K562 (cell line): Measurements from ENCODE around the gene MBOAT2. TPM values are rescaled to one million over a fixed set of nuclear protein-coding genes. Genes with fewer than 3 reads are reported as not detected.

Experiments used
- ATAC-seq: fragments of 200-7000 bp; cut with Tn5 transposase; 3 replicates; pipeline ENCODE4 v1.9.1; 2020; ENCODE audit warnings: moderate library complexity
- BruUV-seq: library from RNA; stranded (reverse); fragments of 400-500 nt; replicated peaks from 2 replicates; lab custom pipeline; 2021; lab: Mats Ljungman, UMichigan
- CTCF ChIA-PET: fragments of 300-600 bp; formaldehyde crosslinking; extraction: SDS; loops from one replicate; lab custom pipeline; 2021; ENCODE audit warnings: low intra/inter-chr PET ratio; lab: Yijun Ruan, JAX
- POLR2A ChIA-PET: fragments of 300-600, 350-650 bp; sonication (Branson Sonifier 250); formaldehyde crosslinking; extraction: SDS; loops from one replicate; lab custom pipeline; 2021; ENCODE audit warnings: antibody characterized with exemption, inconsistent platforms; lab: Yijun Ruan, JAX
- DNase-seq, 4 experiments: peaks; one replicate each; pipeline versions ENCODE4 v3.0.0 to v3.0.0-alpha.2; 2011 to 2018; ENCODE audit warnings: low spot score in 3 of 4, mixed read lengths in 3 of 4; ENCODE audit errors: extremely low read depth in 1 of 4
- FAIRE-seq: peaks from 2 replicates; lab custom pipeline; 2011; peaks lifted over from hg19 to GRCh38; lab: Jason Lieb, UNC
- H2AFZ ChIP-seq: 2 replicates; pipeline ENCODE4 v1.6.0; 2011; ENCODE audit warnings: low read depth, low read length, control low read depth, inconsistent platforms
- H3K27ac ChIP-seq: fragments of 200-600 bp; 3 replicates; pipeline ENCODE4 v1.8.0; 2011; ENCODE audit warnings: low read depth, mild to moderate bottlenecking, control low read depth, inconsistent platforms, low read length, moderate library complexity, mixed read lengths; ENCODE audit errors: extremely low read depth
- H3K27me3 ChIP-seq, 2 experiments: fragments of 300-600 bp in 1 of 2; 2 replicates in 1 of 2; 3 replicates in 1 of 2; pipeline versions ENCODE4 v1.6.0 to v1.8.0; 2011; ENCODE audit warnings: inconsistent platforms in 2 of 2, low read length in 2 of 2, mild to moderate bottlenecking in 1 of 2, mixed read lengths in 1 of 2, moderate library complexity in 1 of 2; ENCODE audit not compliant: control insufficient read depth in 2 of 2, insufficient read depth in 2 of 2
- H3K36me3 ChIP-seq: fragments of 300-600 bp; 3 replicates; pipeline ENCODE4 v1.8.0; 2011; ENCODE audit warnings: mild to moderate bottlenecking, low read length, inconsistent platforms; ENCODE audit not compliant: control insufficient read depth, insufficient read depth
- H3K4me1 ChIP-seq, 2 experiments: fragments of 200-600 bp in 1 of 2; replicated peaks in 1 of 2; 2 replicates in 1 of 2; 3 replicates in 1 of 2; pipeline versions ENCODE4 v1.5.1 to v1.8.0; 2011; ENCODE audit warnings: inconsistent platforms in 2 of 2, low read length in 2 of 2, mild to moderate bottlenecking in 1 of 2, mixed read lengths in 1 of 2, moderate library complexity in 1 of 2; ENCODE audit not compliant: control insufficient read depth in 2 of 2, insufficient read depth in 2 of 2
- H3K4me2 ChIP-seq: 2 replicates; pipeline ENCODE4 v1.6.1; 2011; ENCODE audit warnings: low read length, control low read depth, inconsistent platforms, mixed read lengths; ENCODE audit not compliant: insufficient read depth
- H3K4me3 ChIP-seq: fragments of 200-600 bp; sonication (generic), shearing (Covaris generic); 2 replicates; pipeline ENCODE4 v1.5.1; 2016; ENCODE audit warnings: control low read depth, inconsistent platforms
- H3K79me2 ChIP-seq: fragments of 200-600 bp; 3 replicates; pipeline ENCODE4 v1.8.0; 2011; ENCODE audit warnings: low read length, inconsistent platforms; ENCODE audit not compliant: control insufficient read depth, insufficient read depth
- H3K9ac ChIP-seq, 2 experiments: 2 replicates each; pipeline versions ENCODE4 v1.6.0 to v1.6.1; 2011; ENCODE audit warnings: low read depth in 2 of 2, low read length in 2 of 2, control low read depth in 1 of 2, inconsistent platforms in 1 of 2, mild to moderate bottlenecking in 1 of 2, mixed read lengths in 1 of 2; ENCODE audit not compliant: insufficient read depth in 1 of 2
- H3K9me1 ChIP-seq: one replicate; pipeline ENCODE4 v1.6.0; 2011; ENCODE audit warnings: inconsistent platforms, mild to moderate bottlenecking, low read length, moderate library complexity; ENCODE audit not compliant: control insufficient read depth, insufficient read depth
- H3K9me3 ChIP-seq: replicated peaks from 2 replicates; pipeline ENCODE4 v1.5.1; 2011; ENCODE audit warnings: low read depth, low read length, inconsistent platforms; ENCODE audit not compliant: control insufficient read depth, insufficient read depth
- H4K20me1 ChIP-seq: replicated peaks from 2 replicates; pipeline ENCODE4 v1.6.1; 2011; ENCODE audit warnings: low read length, inconsistent platforms, mixed read lengths; ENCODE audit not compliant: control insufficient read depth, insufficient read depth
- CBX1 ChIP-seq: sonication (generic); IDR thresholded peaks from 2 replicates; pipeline ENCODE4 v1.6.1; 2016; ENCODE audit warnings: antibody characterized with exemption, low read depth, mild to moderate bottlenecking
- CBX5 ChIP-seq: IDR thresholded peaks from 2 replicates; pipeline ENCODE4 v1.6.1; 2014; ENCODE audit warnings: low read depth, borderline replicate concordance
- DACH1 ChIP-seq: fragments of 450-650 bp; IDR thresholded peaks from 2 replicates; pipeline ENCODE4 v1.6.1; 2018; ENCODE audit not compliant: partially characterized antibody
- GATAD2B ChIP-seq: fragments of 450-650 bp; IDR thresholded peaks from 2 replicates; pipeline ENCODE4 v1.6.1; 2017; ENCODE audit warnings: mild to moderate bottlenecking, borderline replicate concordance
- MCM7 ChIP-seq, 2 experiments: fragments of 450-650 bp; IDR thresholded peaks; 2 replicates each; pipeline ENCODE4 v1.6.1; 2016 to 2018
- NR3C1 ChIP-seq: sonication (generic); formaldehyde crosslinking; IDR thresholded peaks from 2 replicates; pipeline ENCODE4 v1.8.1; 2022; ENCODE audit warnings: missing genetic modification reagents
- PRPF4 ChIP-seq: fragments of 200-400 bp; formaldehyde crosslinking; IDR thresholded peaks from one replicate; pipeline ENCODE4 v1.6.1; 2017; ENCODE audit warnings: low read length, low read depth, mild to moderate bottlenecking; ENCODE audit not compliant: insufficient read depth, poor library complexity, severe bottlenecking
- RUNX1 ChIP-seq: sonication (generic); IDR thresholded peaks from 2 replicates; pipeline ENCODE4 v1.6.1; 2016; ENCODE audit warnings: antibody characterized with exemption, low read depth
- SMARCA5 ChIP-seq: fragments of 450-650 bp; IDR thresholded peaks from 2 replicates; pipeline ENCODE4 v1.6.1; 2016
- WGBS: fragments of 100-300 bp; shearing (Covaris generic); methylation state at CpG from one replicate; pipeline ENCODE4 v1.1.6; 2016; ENCODE audit warnings: low coverage, mixed read lengths; ENCODE audit not compliant: insufficient coverage; ENCODE audit errors: missing lambda C conversion rate; 5-methylcytosine and 5-hydroxymethylcytosine counted together
- in situ Hi-C: fragments of 300-500 bp; cut with MboI; formaldehyde crosslinking; loops from 4 replicates; pipeline ENCODE4 v1.15.0; 2018; ENCODE audit warnings: inconsistent platforms, mixed read lengths
- intact Hi-C: fragments of 100-400 bp; cut with micrococcal nuclease; formaldehyde crosslinking; loops from 2 replicates; pipeline ENCODE4 v1.14.2; 2022
- polyA plus RNA-seq, 8 experiments: library from polyadenylated mRNA; depleted of rRNA in 4 of 8; stranded (reverse) in 5 of 8; unstranded in 3 of 8; fragments of >200 nt; fragmentation: Nextera tagmentation in 2 of 8; fragmentation: Illumina TruSeq in 1 of 8; extraction: Ambion mirVana in 2 of 8; extraction: Trizol in 1 of 8; gene quantifications; 2 replicates each; pipeline versions ENCODE4 v1.2.1 to v1.2.3, GENCODE V29; 2011 to 2014; ENCODE audit warnings: inconsistent platforms in 1 of 8, missing spikeins in 1 of 8
- total RNA-seq, 7 experiments: library from RNA; depleted of rRNA in 6 of 7; stranded (reverse); fragments of >200 nt in 6 of 7; fragmentation: Illumina TruSeq in 2 of 7; extraction: Trizol in 2 of 7; gene quantifications; 2 replicates each; pipeline versions ENCODE4 v1.2.1 to v1.2.3, GENCODE V29; 2011 to 2021; ENCODE audit warnings: low replicate concordance in 1 of 7
- TF ChIP-seq, protein P1 (sequence below): fragments of 450-650 bp; IDR thresholded peaks from 2 replicates; pipeline ENCODE4 v1.6.1; 2016; ENCODE audit warnings: antibody characterized with exemption

MBOAT2 gene
- total and polyA plus RNA-seq, 9 of the 15 experiments (the other 6 are each of a cell fraction or from before 2014, with no cell fraction given) = 8.4 to 122 (median 27.6) TPM

DNA sequence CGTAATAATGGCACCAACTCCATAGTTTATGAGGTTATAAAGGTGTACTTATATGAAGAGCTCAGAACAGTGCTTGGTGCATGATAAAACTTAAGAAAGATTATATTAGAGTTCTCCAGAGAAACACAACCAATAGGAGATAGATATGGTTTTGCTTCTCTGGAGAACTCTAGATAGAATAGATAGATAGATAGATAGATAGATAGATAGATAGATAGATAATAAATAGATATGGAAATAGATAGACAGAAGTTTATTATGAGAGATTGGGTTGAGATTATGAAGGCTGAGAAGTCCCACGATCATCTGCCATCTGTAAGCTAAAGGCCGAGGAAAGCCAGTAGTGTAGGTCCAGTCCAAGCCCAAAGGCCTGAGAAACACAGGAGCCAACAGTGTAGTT is 2.9 kb upstream of the MBOAT2 start:
- Histone ChIP-seq H3K9me3 (peaks cover 5% of the 10 kb centered on the region; the same call in 1 of the 2 replicates), H3K4me2 (no peak overlapping the region), H3K36me3 (no peaks in the 10 kb centered on the region), H3K4me1 (peaks cover 14 to 16% of the 10 kb centered on the region in 2 experiments; a peak in 4 of 5 replicates), H2AFZ (no peak overlapping the region), H3K4me3 (no peak overlapping the region), H3K79me2 (peaks cover 34% of the 10 kb centered on the region), H3K27me3 (no peaks in the 10 kb centered on the region), H3K9ac (no peak overlapping the region), H4K20me1 (no peaks in the 10 kb centered on the region), H3K27ac (no peak overlapping the region), H3K9me1 (no peaks in the 10 kb centered on the region)
- BruUV-seq = no TSS peak
- FAIRE-seq (no peak), DNase-seq (no peak), ATAC-seq (no peak)
- POLR2A ChIA-PET = interaction anchor here (1.5 kb wide), 1 partner anchor 10 kb away, joined by 5 read pairs; no protein-coding TSS in a partner anchor
- CTCF ChIA-PET = no interaction called here
- 96% methylated on average over 3 of the region's 3 CpGs for WGBS
- in situ Hi-C loops = no loop called here
- intact Hi-C loops = no loop called here
- TF ChIP-seq, protein P1, sequence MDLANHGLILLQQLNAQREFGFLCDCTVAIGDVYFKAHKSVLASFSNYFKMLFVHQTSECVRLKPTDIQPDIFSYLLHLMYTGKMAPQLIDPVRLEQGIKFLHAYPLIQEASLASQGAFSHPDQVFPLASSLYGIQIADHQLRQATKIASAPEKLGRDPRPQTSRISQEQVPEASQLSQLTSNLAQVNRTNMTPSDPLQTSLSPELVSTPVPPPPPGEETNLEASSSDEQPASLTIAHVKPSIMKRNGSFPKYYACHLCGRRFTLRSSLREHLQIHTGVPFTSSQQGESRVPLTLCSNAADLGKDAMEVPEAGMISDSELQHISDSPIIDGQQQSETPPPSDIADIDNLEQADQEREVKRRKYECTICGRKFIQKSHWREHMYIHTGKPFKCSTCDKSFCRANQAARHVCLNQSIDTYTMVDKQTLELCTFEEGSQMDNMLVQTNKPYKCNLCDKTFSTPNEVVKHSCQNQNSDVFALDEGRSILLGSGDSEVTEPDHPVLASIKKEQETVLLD = peak; percentile 56; the same call in 1 of the 2 replicates
- peak; percentile 62; the same call in 1 of the 2 replicates for TF ChIP-seq GATAD2B
- 0 out of 4 replicates have a peak, but pooled peaks of 1 of the 2 experiments have one; percentile 60 for TF ChIP-seq MCM7 (IDR thresholded peaks at IDR 0.05)
- no peak for TF ChIP-seq RUNX1
- TF ChIP-seq DACH1 = peak; percentile 97
- no peak for TF ChIP-seq CBX1
- TF ChIP-seq CBX5 = no peak
- TF ChIP-seq PRPF4 = no peak
- no peak for TF ChIP-seq NR3C1
- no peak for TF ChIP-seq SMARCA5
